Keratinocyte (primary cell): ENCODE measurements around the gene NANOS3. TPM values are rescaled to one million over a fixed set of nuclear protein-coding genes. Genes with fewer than 3 reads are reported as not detected.
A peak's percentile ranks its signal among the peaks of the same experiment; 100 is the strongest.

Source experiments
- DNase-seq: peaks from one replicate; pipeline ENCODE4 v3.0.0-alpha.2; 2011; ENCODE audit warnings: low read depth, missing footprints, low spot score
- FAIRE-seq: peaks from 2 replicates; lab custom pipeline; 2011; peaks lifted over from hg19 to GRCh38; lab: Jason Lieb, UNC
- H2AFZ ChIP-seq: 2 replicates; pipeline ENCODE4 v1.6.0; 2012; ENCODE audit warnings: low read length, control low read depth, inconsistent platforms; ENCODE audit not compliant: control insufficient read depth
- H3K27ac ChIP-seq: 2 replicates; pipeline ENCODE4 v1.5.1; 2011; ENCODE audit warnings: low read length; ENCODE audit not compliant: control insufficient read depth, insufficient read depth
- H3K27me3 ChIP-seq: 3 replicates; pipeline ENCODE4 v1.6.0; 2011; ENCODE audit warnings: low read length; ENCODE audit not compliant: control insufficient read depth, insufficient read depth; ENCODE audit errors: extremely low read depth
- H3K36me3 ChIP-seq, 2 experiments: 2 replicates in 1 of 2; 3 replicates in 1 of 2; pipeline ENCODE4 v1.5.1; 2011; ENCODE audit warnings: low read length in 2 of 2, mild to moderate bottlenecking in 1 of 2; ENCODE audit not compliant: control insufficient read depth in 2 of 2, insufficient read depth in 2 of 2; ENCODE audit errors: extremely low read depth in 1 of 2
- H3K4me1 ChIP-seq: 3 replicates; pipeline ENCODE4 v1.5.1; 2011; ENCODE audit warnings: low read length; ENCODE audit not compliant: control insufficient read depth, insufficient read depth; ENCODE audit errors: extremely low read depth
- H3K4me2 ChIP-seq: 3 replicates; pipeline ENCODE4 v1.6.0; 2011; ENCODE audit warnings: low read depth, low read length; ENCODE audit not compliant: control insufficient read depth, insufficient read depth; ENCODE audit errors: extremely low read depth
- H3K4me3 ChIP-seq, 3 experiments: fragments of 200-600 bp in 1 of 3; sonication (generic) in 1 of 3; 2 replicates in 2 of 3; 3 replicates in 1 of 3; pipeline ENCODE4 v1.5.1; 2011 to 2016; ENCODE audit warnings: low read length in 3 of 3, mild to moderate bottlenecking in 3 of 3, control low read depth in 2 of 3, inconsistent platforms in 1 of 3, low read depth in 1 of 3, mixed read lengths in 1 of 3, mixed run types in 1 of 3, moderate library complexity in 1 of 3; ENCODE audit not compliant: control insufficient read depth in 2 of 3, insufficient read depth in 2 of 3; ENCODE audit errors: extremely low read depth in 1 of 3
- H3K79me2 ChIP-seq: 2 replicates; pipeline ENCODE4 v1.6.0; 2012; ENCODE audit warnings: low read length; ENCODE audit not compliant: control insufficient read depth, insufficient read depth
- H3K9ac ChIP-seq: 3 replicates; pipeline ENCODE4 v1.6.0; 2011; ENCODE audit warnings: low read length; ENCODE audit not compliant: control insufficient read depth, insufficient read depth; ENCODE audit errors: extremely low read depth
- H3K9me1 ChIP-seq: 3 replicates; pipeline ENCODE4 v1.6.0; 2011; ENCODE audit warnings: low read length; ENCODE audit not compliant: control insufficient read depth, insufficient read depth; ENCODE audit errors: extremely low read depth
- H3K9me3 ChIP-seq: 2 replicates; pipeline ENCODE4 v1.5.1; 2012; ENCODE audit warnings: low read depth, low read length; ENCODE audit not compliant: control insufficient read depth
- H4K20me1 ChIP-seq: 3 replicates; pipeline ENCODE4 v1.6.0; 2011; ENCODE audit warnings: low read length; ENCODE audit not compliant: control insufficient read depth, insufficient read depth; ENCODE audit errors: extremely low read depth
- EZH2 ChIP-seq: IDR thresholded peaks from one replicate; pipeline ENCODE4 v1.6.1; 2012; ENCODE audit warnings: inconsistent platforms, mild to moderate bottlenecking, low read length, moderate library complexity
- dilution Hi-C: fragments of 300-500 bp; cut with MboI; formaldehyde crosslinking; loops from one replicate; pipeline ENCODE4 v1.7.0; 2020; ENCODE audit warnings: low sequenced_read_pairs; ENCODE audit not compliant: extremely low pct_ligation_motif_present
- polyA plus RNA-seq, 5 experiments: library from polyadenylated mRNA; depleted of rRNA in 3 of 5; stranded (reverse) in 3 of 5; stranded (forward) in 1 of 5; unstranded in 1 of 5; fragments of >200 nt; gene quantifications; 1 replicate in 1 of 5; 2 replicates in 3 of 5; 3 replicates in 1 of 5; pipeline versions ENCODE4 v1.2.1 to v1.2.3, GENCODE V29; 2011 to 2012; ENCODE audit warnings: missing spikeins in 2 of 5, low read depth in 1 of 5, low replicate concordance in 1 of 5
- TF ChIP-seq, protein P1 (sequence below), 3 experiments: IDR thresholded peaks in 1 of 3; conservative IDR thresholded peaks in 1 of 3; optimal IDR thresholded peaks in 1 of 3; 2 replicates in 2 of 3; 3 replicates in 1 of 3; pipeline versions ENCODE3 to v1.5.1; 2011; ENCODE audit warnings: low read length in 3 of 3, mild to moderate bottlenecking in 3 of 3, moderate library complexity in 2 of 3, control low read depth in 1 of 3, inconsistent platforms in 1 of 3; ENCODE audit not compliant: insufficient read depth in 2 of 3; ENCODE audit errors: extremely low read depth in 1 of 3

Gene NANOS3
- polyA plus RNA-seq, 1 donor (not counting 4 experiments of a cell fraction or from before 2014, with no cell fraction given) = 0.18 TPM

- DNase-seq (no peak), FAIRE-seq (no peak)
- H3K79me2 ChIP-seq = peaks cover 50% of the 10 kb centered on the region
- peak overlapping the region; percentile 88 to 98 (median 97) for H3K4me3 ChIP-seq
- H3K27ac ChIP-seq = peak overlapping the region; percentile 100
- no peak overlapping the region for H2AFZ ChIP-seq
- peaks cover 25% of the 10 kb centered on the region for H4K20me1 ChIP-seq
- H3K4me1 ChIP-seq = peaks cover 46% of the 10 kb centered on the region
- TF ChIP-seq, protein P1, sequence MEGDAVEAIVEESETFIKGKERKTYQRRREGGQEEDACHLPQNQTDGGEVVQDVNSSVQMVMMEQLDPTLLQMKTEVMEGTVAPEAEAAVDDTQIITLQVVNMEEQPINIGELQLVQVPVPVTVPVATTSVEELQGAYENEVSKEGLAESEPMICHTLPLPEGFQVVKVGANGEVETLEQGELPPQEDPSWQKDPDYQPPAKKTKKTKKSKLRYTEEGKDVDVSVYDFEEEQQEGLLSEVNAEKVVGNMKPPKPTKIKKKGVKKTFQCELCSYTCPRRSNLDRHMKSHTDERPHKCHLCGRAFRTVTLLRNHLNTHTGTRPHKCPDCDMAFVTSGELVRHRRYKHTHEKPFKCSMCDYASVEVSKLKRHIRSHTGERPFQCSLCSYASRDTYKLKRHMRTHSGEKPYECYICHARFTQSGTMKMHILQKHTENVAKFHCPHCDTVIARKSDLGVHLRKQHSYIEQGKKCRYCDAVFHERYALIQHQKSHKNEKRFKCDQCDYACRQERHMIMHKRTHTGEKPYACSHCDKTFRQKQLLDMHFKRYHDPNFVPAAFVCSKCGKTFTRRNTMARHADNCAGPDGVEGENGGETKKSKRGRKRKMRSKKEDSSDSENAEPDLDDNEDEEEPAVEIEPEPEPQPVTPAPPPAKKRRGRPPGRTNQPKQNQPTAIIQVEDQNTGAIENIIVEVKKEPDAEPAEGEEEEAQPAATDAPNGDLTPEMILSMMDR (optimal IDR thresholded peaks at IDR 0.05 in 1 of 3, IDR thresholded peaks at IDR 0.05 in 1 of 3, conservative IDR thresholded peaks at IDR 0.05 in 1 of 3; ENCODE audit: extremely low read depth in 1 of 3, insufficient read depth in 2 of 3, low read length in 3 of 3) = no peak
- no peak for TF ChIP-seq EZH2
- peak overlapping the region; percentile 96 for H3K4me2 ChIP-seq
- dilution Hi-C loops = no loop called here
- H3K9me3 ChIP-seq = no peaks in the 10 kb centered on the region
- H3K9ac ChIP-seq = peak overlapping the region; percentile 99
- no peaks in the 10 kb centered on the region for H3K27me3 ChIP-seq
- H3K36me3 ChIP-seq = peaks cover 21 to 29% of the 10 kb centered on the region in 2 experiments
- no peaks in the 10 kb centered on the region for H3K9me1 ChIP-seq
Measured at GRCh38 chr19:13842291-13843103, 34.4 kb upstream of the NANOS3 start.

GRCh38 chr19:13843104-13843921 is 33.6 kb upstream of the NANOS3 start:
- H3K4me1 ChIP-seq = peaks cover 46% of the 10 kb centered on the region
- dilution Hi-C loops = no loop called here
- no peak for DNase-seq

More at GRCh38 chr19:13843104-13843921, 33.6 kb upstream of the NANOS3 start:
- TF ChIP-seq, protein P1 (optimal IDR thresholded peaks at IDR 0.05 in 1 of 3, IDR thresholded peaks at IDR 0.05 in 1 of 3, conservative IDR thresholded peaks at IDR 0.05 in 1 of 3; ENCODE audit: extremely low read depth in 1 of 3, insufficient read depth in 2 of 3, low read length in 3 of 3) = no peak
- no peak for TF ChIP-seq EZH2
- peak overlapping the region; percentile 100 for H3K27ac ChIP-seq
- H3K9me3 ChIP-seq = no peaks in the 10 kb centered on the region
- no peaks in the 10 kb centered on the region for H3K9me1 ChIP-seq
- FAIRE-seq = peak; percentile 32
- peaks cover 20% of the 10 kb centered on the region for H4K20me1 ChIP-seq
- H3K9ac ChIP-seq = peak overlapping the region; percentile 99
- H3K79me2 ChIP-seq = peaks cover 47% of the 10 kb centered on the region
- H3K4me3 ChIP-seq = peak overlapping the region; percentile 72 to 98 (median 72)
- no peaks in the 10 kb centered on the region for H3K27me3 ChIP-seq
- peak overlapping the region; percentile 96 for H3K4me2 ChIP-seq
- H2AFZ ChIP-seq = no peak overlapping the region
- H3K36me3 ChIP-seq = peaks cover 20 to 29% of the 10 kb centered on the region in 2 experiments
